ENCODE results near the gene EYA2.

GRCh38 chr20:47097691-47098622, 203.3 kb downstream of the EYA2 start:
- no peak for TF ChIP-seq POLR2A (IDR thresholded peaks at IDR 0.05)
- TF ChIP-seq CTCF (IDR thresholded peaks at IDR 0.05): no peak
